Activated T-cell treated with anti-CD3 and anti-CD28 coated beads, Interleukin-2, amount 50 U/mL, for 72 hours (primary cell): ENCODE results near the gene ZNF484. TPM values are rescaled to one million over a fixed set of nuclear protein-coding genes. Genes with fewer than 3 reads are reported as not detected.
"Not testable (repeated sequence)": the region's sequence is repeated elsewhere in the genome, so short reads cannot be mapped to it uniquely, and the experiment has no call there.

ENCODE experiments used
- ATAC-seq, 2 donors: fragments of 150-1000 bp; cut with Tn5 transposase; replicated peaks in 1 of 2; 2 replicates each; pipeline ENCODE4 v1.10.0; 2021; ENCODE audit warnings: moderate library complexity in 2 of 2, mild to moderate bottlenecking in 1 of 2
- DNase-seq, 2 donors: peaks; one replicate each; pipeline ENCODE4 v3.0.0; 2021 to 2022; ENCODE audit warnings: mixed read lengths in 1 of 2
- H3K27ac Mint-ChIP-seq: one replicate; pipeline ENCODE4 v1.8.0; 2022; ENCODE audit warnings: mild to moderate bottlenecking, moderate library complexity, mixed read lengths
- H3K27me3 Mint-ChIP-seq: one replicate; pipeline ENCODE4 v1.8.0; 2022; ENCODE audit warnings: low read depth, mixed read lengths
- H3K36me3 Mint-ChIP-seq, 2 donors: one replicate each; pipeline ENCODE4 v1.8.0; 2022; ENCODE audit warnings: mixed read lengths in 2 of 2, mild to moderate bottlenecking in 1 of 2; ENCODE audit not compliant: insufficient read depth in 2 of 2
- H3K4me1 Mint-ChIP-seq: one replicate; pipeline ENCODE4 v1.8.0; 2022; ENCODE audit warnings: low read depth, mixed read lengths
- H3K4me3 Mint-ChIP-seq, 2 donors: one replicate each; pipeline ENCODE4 v1.8.0; 2022; ENCODE audit warnings: mild to moderate bottlenecking in 2 of 2, mixed read lengths in 2 of 2, moderate library complexity in 2 of 2
- H3K9me3 Mint-ChIP-seq, 2 donors: one replicate each; pipeline ENCODE4 v1.8.0; 2022; ENCODE audit warnings: mixed read lengths in 2 of 2
- total RNA-seq, 2 donors: library from RNA; stranded (reverse); gene quantifications; one replicate each; pipeline ENCODE4 v1.2.3, GENCODE V29; 2022

Gene ZNF484
- total RNA-seq, 2 donors from 2014 or later = 10.7 to 10.8 TPM

DNA sequence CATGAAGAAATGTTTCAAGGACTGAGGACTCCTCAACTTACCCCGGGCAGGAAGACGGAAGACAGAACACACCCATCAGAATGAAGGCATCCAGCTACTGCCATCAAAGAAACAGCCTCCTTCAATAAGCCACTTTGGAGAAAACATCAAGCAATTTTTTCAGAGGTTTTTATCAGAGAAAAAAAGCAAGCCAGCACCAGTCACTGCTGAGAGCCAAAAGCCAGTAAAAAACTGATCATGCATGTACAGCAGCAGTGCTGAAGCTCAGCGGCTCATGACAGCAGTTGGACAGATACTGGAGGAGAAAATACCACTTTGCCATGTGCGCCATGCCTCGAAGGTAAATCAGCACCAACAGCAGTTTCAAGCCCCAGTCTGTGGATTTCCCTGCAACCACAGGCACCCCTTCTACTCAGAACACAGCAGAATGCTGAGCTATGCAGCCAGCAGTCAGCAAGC lies 10.1 kb upstream of the ZNF484 start:
- no peak overlapping the region for H3K27ac Mint-ChIP-seq
- H3K36me3 Mint-ChIP-seq = no peaks in the 10 kb centered on the region

DNA sequence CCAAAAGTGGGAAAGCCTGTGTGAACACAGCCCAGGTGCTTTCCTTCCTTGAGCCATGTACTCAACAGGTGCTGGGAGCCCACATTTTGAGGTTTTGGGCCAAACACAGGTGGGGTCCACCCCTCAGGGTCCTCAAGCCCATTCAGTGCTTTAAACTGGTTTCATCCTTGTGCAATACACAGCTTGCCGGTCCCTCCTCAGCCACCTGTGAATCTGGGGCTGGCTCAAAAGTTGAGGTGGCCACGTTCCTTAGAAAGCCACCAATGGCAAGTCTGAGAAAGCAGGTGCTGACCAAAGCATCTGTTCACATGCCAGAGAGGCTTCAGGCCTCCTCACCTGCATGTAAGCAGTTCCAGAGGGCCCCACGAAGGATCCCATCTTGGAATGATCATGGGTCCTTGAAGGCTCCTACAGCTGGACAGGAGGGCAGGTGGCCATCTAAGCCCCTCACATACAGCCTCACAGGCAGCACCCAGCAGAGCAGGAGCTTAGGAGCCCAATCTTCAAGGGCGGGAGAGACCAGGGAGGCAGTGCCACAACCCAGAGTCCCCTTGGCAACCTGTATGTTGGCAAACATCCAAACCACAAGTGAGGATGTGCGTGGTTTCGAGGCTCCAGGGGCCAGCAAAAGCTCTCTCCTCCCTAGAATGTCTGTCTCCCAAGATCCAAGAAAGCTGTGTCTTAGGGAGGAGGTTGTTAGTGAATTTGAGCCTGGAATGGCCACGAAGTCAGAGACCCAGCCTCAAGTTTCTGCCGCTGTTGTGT lies 9.2 kb upstream of the ZNF484 start:
- H3K36me3 Mint-ChIP-seq, H3K27me3 Mint-ChIP-seq, ATAC-seq, H3K4me3 Mint-ChIP-seq, H3K27ac Mint-ChIP-seq, H3K9me3 Mint-ChIP-seq: not testable (repeated sequence)
- DNase-seq = peak; percentile 12 to 24
- H3K4me1 Mint-ChIP-seq = peaks cover 33% of the 10 kb centered on the region

More for the DNA sequence above, 10.1 kb upstream of the ZNF484 start:
- ATAC-seq (peak; percentile 24 to 47), DNase-seq (no peak)
- no peaks in the 10 kb centered on the region for H3K9me3 Mint-ChIP-seq
- peaks cover 33% of the 10 kb centered on the region for H3K4me1 Mint-ChIP-seq
- no peak overlapping the region for H3K4me3 Mint-ChIP-seq
- no peaks in the 10 kb centered on the region for H3K27me3 Mint-ChIP-seq

DNA sequence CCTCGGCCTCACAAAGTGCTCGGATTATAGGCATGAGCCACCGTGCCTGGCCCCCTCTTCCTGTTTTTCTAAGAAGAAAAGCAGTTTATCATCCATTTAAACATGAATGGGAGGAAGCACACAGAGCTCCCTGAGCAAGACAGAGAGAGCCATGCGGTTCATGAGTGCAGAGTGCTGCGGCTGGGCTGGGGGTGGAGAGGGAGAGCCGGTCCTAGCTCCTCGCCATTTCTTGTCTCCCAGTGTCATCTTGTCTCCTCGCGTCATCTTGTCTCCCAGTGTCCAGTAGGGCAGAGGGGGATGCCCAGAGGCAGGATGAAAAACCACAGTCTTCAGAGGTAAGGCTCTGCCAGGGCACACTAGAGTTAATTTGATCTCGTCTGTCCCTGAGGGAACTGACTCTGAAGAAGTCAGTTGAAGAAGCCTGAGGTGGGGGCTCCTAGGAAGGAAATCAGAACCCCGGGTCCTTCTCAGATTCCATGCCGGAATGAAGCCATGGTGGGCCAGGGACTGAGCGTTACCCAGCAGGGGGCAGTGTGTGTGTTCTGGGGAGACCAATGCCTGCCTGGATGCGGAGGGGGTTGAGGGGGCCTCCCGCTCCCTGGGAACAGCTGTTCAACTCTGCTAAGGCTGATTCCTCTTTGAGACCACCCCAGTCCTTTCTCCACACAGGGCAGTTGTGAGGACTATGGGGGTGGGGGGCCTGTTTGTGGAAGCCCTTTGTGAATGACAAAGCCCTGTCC lies 6.0 kb upstream of the ZNF484 start:
- not testable (repeated sequence) for ATAC-seq, H3K36me3 Mint-ChIP-seq, H3K27ac Mint-ChIP-seq, H3K9me3 Mint-ChIP-seq, DNase-seq, H3K4me3 Mint-ChIP-seq, H3K27me3 Mint-ChIP-seq
- H3K4me1 Mint-ChIP-seq = peaks cover 36% of the 10 kb centered on the region

DNA sequence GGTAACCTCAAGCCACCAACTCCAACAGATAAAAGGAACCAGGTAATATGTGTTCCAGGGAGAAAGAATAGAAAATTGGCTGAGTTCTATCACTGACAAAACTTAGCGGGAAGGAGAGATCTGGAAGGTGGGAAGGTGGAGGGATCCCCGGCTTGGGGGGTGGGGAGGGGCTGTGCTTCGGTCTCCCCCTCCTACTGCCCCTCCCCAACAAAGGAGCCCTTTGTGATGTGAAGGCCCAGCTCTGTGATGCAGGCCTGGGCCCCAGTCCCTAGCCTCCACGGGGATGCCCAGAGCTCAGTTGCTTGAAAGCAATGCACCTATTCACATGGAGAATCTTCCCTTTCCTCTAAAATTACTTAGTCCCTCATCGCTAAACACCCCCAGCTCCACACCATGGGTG lies 4.4 kb upstream of the ZNF484 start:
- Mint-ChIP-seq H3K4me3 (no peak overlapping the region), H3K4me1 (peaks cover 34% of the 10 kb centered on the region), H3K36me3 (peaks cover 10 to 11% of the 10 kb centered on the region in 2 donors), H3K27ac (no peak overlapping the region), H3K9me3 (peaks cover 0 to 5% of the 10 kb centered on the region in 2 donors), H3K27me3 (no peaks in the 10 kb centered on the region)
- DNase-seq (no peak), ATAC-seq (no peak)

DNA sequence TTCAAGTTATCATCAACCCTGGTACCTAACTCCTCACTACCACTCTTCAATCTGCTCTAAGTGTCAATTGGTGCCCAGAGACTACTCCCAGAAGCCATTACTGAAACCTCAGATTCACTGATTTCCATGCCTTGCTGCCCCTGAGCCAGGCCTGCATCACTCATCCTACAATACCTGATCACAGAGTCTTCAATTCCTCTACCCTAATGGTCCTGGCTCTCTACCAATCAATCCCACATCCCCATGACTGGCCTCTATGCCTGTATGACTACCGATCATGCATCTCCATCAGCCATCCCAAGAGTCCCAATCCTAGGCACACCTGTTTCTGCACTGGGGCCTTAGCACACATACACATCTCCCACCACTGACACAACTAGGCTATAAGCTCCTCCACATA lies 2.5 kb downstream of the ZNF484 start:
- H3K27ac Mint-ChIP-seq = no peak overlapping the region
- peak overlapping the region; percentile 21 to 89 for H3K4me3 Mint-ChIP-seq
- H3K4me1 Mint-ChIP-seq = peaks cover 73% of the 10 kb centered on the region
- no peaks in the 10 kb centered on the region for H3K27me3 Mint-ChIP-seq
- DNase-seq (no peak), ATAC-seq (no peak)
- peaks cover 15 to 24% of the 10 kb centered on the region in 2 donors for H3K36me3 Mint-ChIP-seq
- H3K9me3 Mint-ChIP-seq = peaks cover 0 to 5% of the 10 kb centered on the region in 2 donors

DNA sequence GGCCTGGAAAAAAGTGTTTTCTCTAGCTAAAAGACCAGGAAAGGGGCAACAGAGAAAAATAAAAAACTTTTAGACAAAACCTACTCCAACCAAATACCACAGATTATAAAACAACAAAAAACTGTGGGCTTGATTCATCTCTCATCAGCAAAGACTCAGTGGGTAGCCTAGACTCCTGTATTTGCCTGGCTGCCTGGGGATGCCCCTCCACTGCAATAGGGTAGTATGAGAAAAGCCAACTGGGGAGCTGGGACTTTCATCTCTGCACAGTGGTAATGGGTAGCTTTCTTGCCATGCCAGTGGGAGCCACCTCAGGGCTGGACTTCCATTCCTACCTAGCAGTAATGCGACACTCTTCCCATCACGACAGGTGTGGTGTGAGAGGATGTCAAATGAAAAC lies 7.5 kb downstream of the ZNF484 start:
- peaks cover 48% of the 10 kb centered on the region for H3K4me1 Mint-ChIP-seq
- H3K27ac Mint-ChIP-seq = peak overlapping the region; percentile 25
- no peak overlapping the region for H3K4me3 Mint-ChIP-seq
- DNase-seq (no peak), ATAC-seq (peak; percentile 45 to 47)
- H3K36me3 Mint-ChIP-seq = peaks cover 13 to 30% of the 10 kb centered on the region in 2 donors
- peaks cover 3% of the 10 kb centered on the region in 2 donors for H3K9me3 Mint-ChIP-seq
- no peaks in the 10 kb centered on the region for H3K27me3 Mint-ChIP-seq

DNA sequence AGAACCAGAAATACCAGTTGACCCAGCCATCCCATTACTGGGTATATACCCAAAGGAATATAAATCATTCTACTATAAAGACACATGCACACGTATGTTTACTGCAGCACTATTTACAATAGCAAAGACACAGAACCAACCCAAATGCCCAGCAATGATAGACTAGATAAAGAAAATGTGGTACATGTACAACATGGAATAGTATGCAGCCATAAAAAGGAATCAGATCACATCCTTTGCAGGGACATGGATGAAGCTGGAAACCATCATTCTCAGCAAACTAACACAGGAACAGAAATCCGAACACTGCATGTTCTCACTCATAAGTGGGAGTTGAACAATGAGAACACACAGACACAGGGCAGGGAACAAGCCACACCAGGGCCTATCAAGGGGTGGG lies 11.2 kb downstream of the ZNF484 start:
- H3K9me3 Mint-ChIP-seq, H3K4me3 Mint-ChIP-seq, DNase-seq, ATAC-seq, H3K27ac Mint-ChIP-seq, H3K27me3 Mint-ChIP-seq: not testable (repeated sequence)
- Mint-ChIP-seq H3K4me1 (peaks cover 25% of the 10 kb centered on the region), H3K36me3 (peaks cover 20 to 40% of the 10 kb centered on the region in 2 donors)

DNA sequence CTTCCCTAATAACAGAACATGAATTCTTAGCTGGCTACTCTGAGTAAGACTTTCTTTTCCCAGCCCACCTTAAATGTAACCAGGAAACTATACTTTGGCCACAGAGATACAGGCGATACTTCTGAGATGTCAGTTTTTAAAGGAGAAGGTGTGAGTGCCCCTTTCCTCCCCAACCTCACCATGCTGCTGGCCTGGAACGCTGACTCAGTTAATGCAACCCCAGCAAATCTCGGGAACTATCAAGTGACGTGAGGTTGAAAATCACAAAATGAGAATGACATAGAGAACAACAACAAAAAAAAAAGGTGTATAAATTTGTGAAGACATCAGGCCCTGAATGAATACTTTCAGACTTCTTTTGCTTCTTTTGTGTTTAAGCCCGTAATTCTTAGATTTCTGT lies 13.7 kb downstream of the ZNF484 start:
- no peak overlapping the region for H3K27ac Mint-ChIP-seq

DNA sequence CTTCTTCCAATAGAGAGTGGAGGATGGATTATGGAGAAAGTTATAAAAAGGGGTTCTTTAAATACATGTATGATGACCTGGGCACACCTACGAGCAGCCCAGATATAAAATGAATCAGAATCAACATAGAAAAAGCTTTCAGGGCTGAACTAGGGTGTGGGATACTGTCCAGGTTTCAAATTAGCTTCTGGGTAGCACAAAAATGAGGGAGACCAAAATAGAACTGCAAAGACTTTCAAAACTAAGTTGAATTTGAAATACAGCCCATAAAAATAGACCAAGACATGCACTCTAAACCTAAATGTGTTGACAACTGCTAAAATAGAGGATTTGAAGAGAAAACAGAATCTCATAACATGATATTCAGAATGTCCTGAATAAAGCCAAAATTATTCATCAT lies 17.0 kb downstream of the ZNF484 start:
- DNase-seq = no peak
- Mint-ChIP-seq H3K36me3 (peaks cover 20 to 42% of the 10 kb centered on the region in 2 donors), H3K4me3 (no peak overlapping the region), H3K9me3 (peaks cover 2 to 4% of the 10 kb centered on the region in 2 donors), H3K27me3 (no peaks in the 10 kb centered on the region), H3K4me1 (peaks cover 4% of the 10 kb centered on the region), H3K27ac (no peak overlapping the region)
- no peak for ATAC-seq

More for the DNA sequence above, 13.7 kb downstream of the ZNF484 start:
- Mint-ChIP-seq H3K9me3 (peaks cover 5 to 7% of the 10 kb centered on the region in 2 donors), H3K4me1 (peaks cover 4% of the 10 kb centered on the region), H3K36me3 (peaks cover 26 to 43% of the 10 kb centered on the region in 2 donors), H3K4me3 (no peak overlapping the region), H3K27me3 (no peaks in the 10 kb centered on the region)
- DNase-seq (no peak), ATAC-seq (no peak)

DNA sequence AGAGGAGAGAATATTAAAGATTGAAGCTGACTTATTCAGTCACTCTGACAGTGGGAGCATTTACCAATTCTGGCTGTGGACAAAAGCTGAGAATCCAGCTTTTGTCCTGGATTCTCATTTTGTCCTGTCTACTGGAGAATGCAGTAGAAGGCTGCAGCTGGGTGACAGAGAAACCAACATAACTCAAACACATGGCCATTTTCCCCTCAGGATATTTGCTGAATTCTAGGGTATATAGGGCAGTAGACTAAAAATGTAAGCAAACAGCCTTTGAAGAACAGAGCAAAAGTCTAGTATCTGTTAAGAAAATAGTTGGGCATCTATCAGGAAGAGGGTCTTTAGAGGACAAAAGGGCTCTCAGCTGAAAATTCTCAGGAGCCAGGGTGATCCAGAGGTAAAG lies 20.6 kb downstream of the ZNF484 start:
- H3K9me3 Mint-ChIP-seq = peaks cover 2% of the 10 kb centered on the region in 2 donors
- H3K4me1 Mint-ChIP-seq = no peaks in the 10 kb centered on the region
- no peaks in the 10 kb centered on the region for H3K27me3 Mint-ChIP-seq
- H3K4me3 Mint-ChIP-seq = no peak overlapping the region
- no peak for DNase-seq
- H3K27ac Mint-ChIP-seq = no peak overlapping the region
- H3K36me3 Mint-ChIP-seq = peaks cover 34 to 55% of the 10 kb centered on the region in 2 donors
- ATAC-seq = no peak

DNA sequence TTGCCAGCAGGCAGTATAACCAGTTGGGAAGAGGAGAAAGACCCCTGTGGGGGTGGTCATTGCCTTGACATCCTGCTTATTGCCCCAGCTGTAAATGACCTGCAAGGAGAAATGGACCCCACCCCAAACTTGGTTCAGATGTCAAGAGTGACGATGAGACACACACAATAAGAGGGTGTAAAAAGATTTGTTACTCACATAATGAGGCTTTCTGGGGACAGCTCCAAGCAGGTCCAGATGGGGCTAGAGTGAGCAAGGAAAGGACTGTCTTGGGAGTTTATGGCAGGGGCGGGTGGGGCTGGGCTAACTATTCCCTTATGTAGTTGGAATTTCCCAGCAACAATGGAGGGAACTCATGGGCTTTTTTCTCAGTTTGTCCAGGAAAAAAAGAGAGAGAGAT lies 24.1 kb downstream of the ZNF484 start:
- no peaks in the 10 kb centered on the region for H3K4me1 Mint-ChIP-seq
- H3K27ac Mint-ChIP-seq = no peak overlapping the region
- H3K36me3 Mint-ChIP-seq = peaks cover 36 to 60% of the 10 kb centered on the region in 2 donors
- peaks cover 2 to 3% of the 10 kb centered on the region in 2 donors for H3K9me3 Mint-ChIP-seq
- H3K27me3 Mint-ChIP-seq = no peaks in the 10 kb centered on the region
- ATAC-seq = no peak
- no peak overlapping the region for H3K4me3 Mint-ChIP-seq
- no peak for DNase-seq

DNA sequence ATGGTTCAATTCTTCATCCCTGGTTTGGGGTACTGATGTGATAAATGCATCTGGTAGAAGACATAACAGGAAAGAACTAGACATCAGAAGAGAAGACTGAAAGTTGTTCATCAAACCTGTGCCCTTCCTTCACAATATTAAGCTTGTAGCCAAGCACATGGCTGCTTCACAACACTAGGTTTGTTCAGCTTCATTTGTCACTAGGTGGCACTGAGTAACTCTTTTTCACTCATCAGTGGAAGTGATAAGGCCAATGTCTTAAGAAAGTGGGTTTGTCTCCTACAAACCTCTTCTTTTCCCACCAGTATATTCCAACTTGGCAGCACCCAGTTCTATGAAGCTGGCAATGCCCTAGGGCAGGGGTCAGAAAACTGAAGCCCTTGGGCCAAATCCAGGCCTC lies 26.9 kb downstream of the ZNF484 start:
- ATAC-seq = no peak
- H3K27me3 Mint-ChIP-seq = no peaks in the 10 kb centered on the region
- no peak overlapping the region for H3K27ac Mint-ChIP-seq
- DNase-seq = no peak
- H3K4me3 Mint-ChIP-seq = no peak overlapping the region
- peaks cover 58 to 76% of the 10 kb centered on the region in 2 donors for H3K36me3 Mint-ChIP-seq
- no peaks in the 10 kb centered on the region for H3K4me1 Mint-ChIP-seq
- H3K9me3 Mint-ChIP-seq = peaks cover 15 to 19% of the 10 kb centered on the region in 2 donors

DNA sequence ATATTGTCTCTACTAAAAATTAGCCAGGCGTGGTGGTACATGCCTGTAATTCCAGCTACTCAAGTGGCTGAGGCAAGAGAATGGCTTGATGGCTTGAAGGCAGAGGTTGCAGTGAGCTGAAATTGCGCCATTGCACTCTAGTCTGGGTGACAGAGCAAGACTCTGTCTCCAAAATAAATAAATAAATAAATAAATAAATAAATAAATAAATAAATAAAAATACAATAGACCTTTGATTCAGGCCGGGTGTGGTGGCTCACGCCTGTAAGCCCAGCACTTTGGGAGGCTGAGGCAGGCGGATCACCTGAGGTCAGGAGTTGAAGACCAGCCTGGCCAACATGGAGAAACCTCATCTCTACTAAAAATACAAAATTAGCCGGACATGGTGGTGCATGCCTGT lies 29.1 kb downstream of the ZNF484 start:
- not testable (repeated sequence) for DNase-seq, ATAC-seq, H3K4me3 Mint-ChIP-seq, H3K27me3 Mint-ChIP-seq, H3K27ac Mint-ChIP-seq, H3K4me1 Mint-ChIP-seq
- Mint-ChIP-seq H3K36me3 (peaks cover 55 to 82% of the 10 kb centered on the region in 2 donors), H3K9me3 (peaks cover 23 to 25% of the 10 kb centered on the region in 2 donors)
